Caco-2 (cell line): ENCODE results near the gene C1QTNF8. TPM values are rescaled to one million over a fixed set of nuclear protein-coding genes. Genes with fewer than 3 reads are reported as not detected.

Experiments used
- BruUV-seq: library from RNA; stranded (reverse); fragments of 400-500 nt; replicated peaks from 2 replicates; lab custom pipeline; 2021; lab: Mats Ljungman, UMichigan
- CTCF ChIA-PET: fragments of 300-600 bp; sonication (Branson Sonifier 250); formaldehyde crosslinking; loops from one replicate; lab custom pipeline; 2022; ENCODE audit warnings: antibody characterized with exemption; lab: Charles Lee
- POLR2A ChIA-PET: fragments of 300-600 bp; sonication (Branson Sonifier 250); formaldehyde crosslinking; loops from one replicate; lab custom pipeline; 2022; ENCODE audit warnings: antibody characterized with exemption; lab: Charles Lee
- DNase-seq, 2 experiments: peaks; one replicate each; pipeline versions ENCODE4 v3.0.0 to v3.0.0-alpha.2; 2020 to 2022
- H3K27me3 ChIP-seq: replicated peaks from 2 replicates; pipeline ENCODE4 v1.6.0; 2011; ENCODE audit warnings: low read length; ENCODE audit not compliant: control insufficient read depth, insufficient read depth
- H3K36me3 ChIP-seq: 2 replicates; pipeline ENCODE4 v1.5.1; 2011; ENCODE audit warnings: low read length; ENCODE audit not compliant: control insufficient read depth, insufficient read depth
- H3K4me1 ChIP-seq: fragments of 250-450 bp; sonication (Bioruptor Pico); 2 replicates; pipeline ENCODE4 v1.5.1; 2020; ENCODE audit warnings: mild to moderate bottlenecking
- H3K4me3 ChIP-seq: 2 replicates; pipeline ENCODE4 v1.5.1; 2011; ENCODE audit warnings: low read depth, mild to moderate bottlenecking, control low read depth, low read length
- H3K9me3 ChIP-seq: fragments of 250-450 bp; sonication (Bioruptor Pico); 2 replicates; pipeline ENCODE4 v1.5.1; 2020; ENCODE audit warnings: mild to moderate bottlenecking, moderate library complexity
- H3K27ac Mint-ChIP-seq: one replicate; pipeline ENCODE4 v1.8.0; 2022; ENCODE audit warnings: mixed read lengths; ENCODE audit not compliant: unreplicated experiment
- H3K27me3 Mint-ChIP-seq: one replicate; pipeline ENCODE4 v1.8.0; 2022; ENCODE audit warnings: mixed read lengths; ENCODE audit not compliant: insufficient read depth, unreplicated experiment
- H3K36me3 Mint-ChIP-seq: one replicate; pipeline ENCODE4 v1.8.0; 2022; ENCODE audit warnings: mild to moderate bottlenecking, mixed read lengths; ENCODE audit not compliant: insufficient read depth, unreplicated experiment
- H3K4me1 Mint-ChIP-seq: one replicate; pipeline ENCODE4 v1.8.0; 2022; ENCODE audit warnings: low read depth, mixed read lengths; ENCODE audit not compliant: unreplicated experiment
- H3K4me3 Mint-ChIP-seq: one replicate; pipeline ENCODE4 v1.8.0; 2022; ENCODE audit warnings: mild to moderate bottlenecking, moderate library complexity, mixed read lengths; ENCODE audit not compliant: unreplicated experiment
- H3K9me3 Mint-ChIP-seq: one replicate; pipeline ENCODE4 v1.8.0; 2022; ENCODE audit warnings: mixed read lengths; ENCODE audit not compliant: unreplicated experiment
- CTCF ChIP-seq, 2 experiments: fragments of 200-600 bp in 1 of 2; IDR thresholded peaks; 1 replicate in 1 of 2; 2 replicates in 1 of 2; pipeline versions ENCODE4 v1.5.1 to v1.8.0; 2011 to 2022; ENCODE audit warnings: antibody characterized with exemption in 1 of 2, control low read depth in 1 of 2, inconsistent platforms in 1 of 2, low read depth in 1 of 2, low read length in 1 of 2, mild to moderate bottlenecking in 1 of 2, moderate library complexity in 1 of 2; ENCODE audit not compliant: insufficient read depth in 1 of 2, severe bottlenecking in 1 of 2, unreplicated experiment in 1 of 2
- intact Hi-C: fragments of 100-400 bp; cut with micrococcal nuclease; formaldehyde crosslinking; loops from one replicate; pipeline ENCODE4 v1.10.0; 2022; ENCODE audit not compliant: unreplicated experiment
- total RNA-seq: library from RNA; stranded (reverse); gene quantifications from 2 replicates; pipeline ENCODE4 v1.2.3, GENCODE V29; 2022

C1QTNF8 gene
- total RNA-seq, 1 experiment from 2014 or later, result not detected

- TF ChIP-seq CTCF (IDR thresholded peaks at IDR 0.05; ENCODE audit: insufficient read depth in 1 of 2, low read depth in 1 of 2, low read length in 1 of 2, severe bottlenecking in 1 of 2, unreplicated experiment in 1 of 2), result peak; percentile 58 to 73
- Mint-ChIP-seq H3K36me3 (no peaks in the 10 kb centered on the region), H3K27me3 (peaks cover 3% of the 10 kb centered on the region), H3K9me3 (no peaks in the 10 kb centered on the region), H3K4me1 (no peaks in the 10 kb centered on the region), H3K27ac (no peak overlapping the region), H3K4me3 (no peak overlapping the region)
- Histone ChIP-seq H3K9me3 (no peaks in the 10 kb centered on the region), H3K27me3 (no peaks in the 10 kb centered on the region), H3K4me1 (peaks cover 13% of the 10 kb centered on the region), H3K36me3 (no peaks in the 10 kb centered on the region), H3K4me3 (peak overlapping the region; percentile 48)
- intact Hi-C loops, result loop anchor here (1.0 kb wide), 1 partner anchor 46 kb away; no protein-coding TSS in a partner anchor
- peak; percentile 53 to 87 for DNase-seq
- no TSS peak for BruUV-seq
- POLR2A ChIA-PET, result interaction anchor here (0.7 kb wide), 1 partner anchor 45 kb away, joined by 3 read pairs; no protein-coding TSS in a partner anchor
- CTCF ChIA-PET, result interaction anchor here (0.6 to 1.2 kb wide), 4 partner anchors 31 to 135 kb away, joined by 3 to 6 read pairs (median 4); no protein-coding TSS in a partner anchor
These were observed 7.0 kb upstream of the C1QTNF8 start for GRCh38 chr16:1102921-1103635.

GRCh38 chr16:1102333-1102700 lies 6.3 kb upstream of the C1QTNF8 start:
- Histone ChIP-seq H3K9me3 (no peaks in the 10 kb centered on the region), H3K27me3 (no peaks in the 10 kb centered on the region), H3K36me3 (no peaks in the 10 kb centered on the region), H3K4me3 (no peak overlapping the region), H3K4me1 (peaks cover 13% of the 10 kb centered on the region)
- Mint-ChIP-seq H3K9me3 (no peaks in the 10 kb centered on the region), H3K4me1 (no peaks in the 10 kb centered on the region), H3K36me3 (no peaks in the 10 kb centered on the region), H3K27ac (no peak overlapping the region), H3K4me3 (no peak overlapping the region), H3K27me3 (peaks cover 3% of the 10 kb centered on the region)
- intact Hi-C loops, result no loop called here
- ChIA-PET POLR2A (no interaction called here), CTCF (no interaction called here)
- TF ChIP-seq CTCF (IDR thresholded peaks at IDR 0.05; ENCODE audit: insufficient read depth in 1 of 2, low read depth in 1 of 2, low read length in 1 of 2, severe bottlenecking in 1 of 2, unreplicated experiment in 1 of 2), result no peak
- no peak for DNase-seq
- no TSS peak for BruUV-seq

- POLR2A ChIA-PET, result no interaction called here
- Mint-ChIP-seq H3K27ac (no peak overlapping the region), H3K4me3 (no peak overlapping the region), H3K4me1 (no peaks in the 10 kb centered on the region), H3K27me3 (peaks cover 3% of the 10 kb centered on the region), H3K9me3 (no peaks in the 10 kb centered on the region), H3K36me3 (no peaks in the 10 kb centered on the region)
- H3K9me3 ChIP-seq, result no peaks in the 10 kb centered on the region
- H3K27me3 ChIP-seq, result no peaks in the 10 kb centered on the region
- H3K4me3 ChIP-seq, result no peak overlapping the region
- peaks cover 13% of the 10 kb centered on the region for H3K4me1 ChIP-seq
- intact Hi-C loops, result no loop called here
- TF ChIP-seq CTCF (IDR thresholded peaks at IDR 0.05; ENCODE audit: insufficient read depth in 1 of 2, low read depth in 1 of 2, low read length in 1 of 2, severe bottlenecking in 1 of 2, unreplicated experiment in 1 of 2), result no peak
- no peak for DNase-seq
- no peaks in the 10 kb centered on the region for H3K36me3 ChIP-seq
- no TSS peak for BruUV-seq
- CTCF ChIA-PET, result interaction anchor here (0.7 kb wide), 2 partner anchors 28 to 45 kb away, joined by 3 to 6 read pairs; no protein-coding TSS in a partner anchor
These were observed 5.7 kb upstream of the C1QTNF8 start for GRCh38 chr16:1101573-1102332.
